ENCODE measurements around the gene GJD2. TPM values are rescaled to one million over a fixed set of nuclear protein-coding genes. Genes with fewer than 3 reads are reported as not detected.

Gene GJD2
- total RNA-seq, 1 experiment from 2014 or later, result not detected

DNA sequence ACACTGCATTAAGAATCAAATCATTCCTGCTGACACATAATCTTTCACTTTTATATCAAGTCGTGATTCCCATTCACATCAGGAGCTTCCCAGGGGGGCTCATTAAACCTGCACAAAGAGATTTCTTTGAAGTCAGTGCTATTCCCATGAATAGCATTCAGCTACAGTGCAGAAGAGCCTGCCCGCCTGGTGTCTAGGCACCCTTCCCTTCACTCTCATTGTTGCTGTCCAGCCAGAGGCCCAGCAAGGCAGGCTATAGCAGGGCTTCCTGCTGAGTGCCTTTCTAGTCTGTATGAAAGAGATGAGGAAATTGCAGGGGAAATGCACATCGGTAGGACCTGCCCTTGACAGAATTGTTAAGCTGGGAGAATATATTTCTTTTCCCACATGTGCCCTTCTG lies 4.5 kb upstream of the GJD2 start:
- H3K4me1 ChIP-seq (ENCODE audit: insufficient read depth, low read length), result 0 out of 2 replicates have a peak, but pooled peaks cover 4% of the 10 kb centered on the region
- peaks cover 14% of the 10 kb centered on the region; the same call in 1 of the 2 replicates for H3K27me3 ChIP-seq (ENCODE audit: insufficient read depth, low read length)
- no peak overlapping the region for H2AK5ac ChIP-seq (ENCODE audit: insufficient read length, low read length)
- Mint-ChIP-seq H3K4me3 (no peak overlapping the region), H3K27ac (no peak overlapping the region), H3K27me3 (ENCODE audit: low read depth) (peaks cover 62% of the 10 kb centered on the region), H3K36me3 (ENCODE audit: insufficient read depth in 1 of 3, low read depth in 3 of 3) (no peaks in the 10 kb centered on the region), H3K9me3 (no peaks in the 10 kb centered on the region), H3K4me1 (peaks cover 16 to 21% of the 10 kb centered on the region in 2 experiments)
- no peak overlapping the region for H4K5ac ChIP-seq (ENCODE audit: insufficient read length, low read depth, low read length)
- H3K9ac ChIP-seq (ENCODE audit: extremely low read depth, insufficient read length, low read length), result no peak overlapping the region
- H3K23ac ChIP-seq (ENCODE audit: insufficient read length, low read depth, low read length), result no peak overlapping the region
- H3K79me1 ChIP-seq (ENCODE audit: insufficient read depth, low read depth, low read length, poor library complexity, severe bottlenecking), result no peaks in the 10 kb centered on the region
- no peak overlapping the region for H2BK120ac ChIP-seq (ENCODE audit: low read depth, low read length, poor library complexity, severe bottlenecking)
- no peak overlapping the region for H3K27ac ChIP-seq (ENCODE audit: insufficient read length, low read depth, low read length)
- no peak overlapping the region for H3K4ac ChIP-seq (ENCODE audit: low read depth, low read length)
- TF ChIP-seq, protein P1, sequence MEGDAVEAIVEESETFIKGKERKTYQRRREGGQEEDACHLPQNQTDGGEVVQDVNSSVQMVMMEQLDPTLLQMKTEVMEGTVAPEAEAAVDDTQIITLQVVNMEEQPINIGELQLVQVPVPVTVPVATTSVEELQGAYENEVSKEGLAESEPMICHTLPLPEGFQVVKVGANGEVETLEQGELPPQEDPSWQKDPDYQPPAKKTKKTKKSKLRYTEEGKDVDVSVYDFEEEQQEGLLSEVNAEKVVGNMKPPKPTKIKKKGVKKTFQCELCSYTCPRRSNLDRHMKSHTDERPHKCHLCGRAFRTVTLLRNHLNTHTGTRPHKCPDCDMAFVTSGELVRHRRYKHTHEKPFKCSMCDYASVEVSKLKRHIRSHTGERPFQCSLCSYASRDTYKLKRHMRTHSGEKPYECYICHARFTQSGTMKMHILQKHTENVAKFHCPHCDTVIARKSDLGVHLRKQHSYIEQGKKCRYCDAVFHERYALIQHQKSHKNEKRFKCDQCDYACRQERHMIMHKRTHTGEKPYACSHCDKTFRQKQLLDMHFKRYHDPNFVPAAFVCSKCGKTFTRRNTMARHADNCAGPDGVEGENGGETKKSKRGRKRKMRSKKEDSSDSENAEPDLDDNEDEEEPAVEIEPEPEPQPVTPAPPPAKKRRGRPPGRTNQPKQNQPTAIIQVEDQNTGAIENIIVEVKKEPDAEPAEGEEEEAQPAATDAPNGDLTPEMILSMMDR (conservative IDR thresholded peaks at IDR 0.05), result no peak
- WGBS (ENCODE audit: extremely low coverage, insufficient read length, low lambda C conversion rate), result no CpG with 5 or more reads among the region's 3 CpGs
- H2BK15ac ChIP-seq (ENCODE audit: low read depth, low read length), result no peak overlapping the region
- H3T11ph ChIP-seq (ENCODE audit: low read length), result no peak overlapping the region
- no peak overlapping the region for H2BK20ac ChIP-seq (ENCODE audit: low read depth, low read length, poor library complexity, severe bottlenecking)
- no peak overlapping the region for H2AFZ ChIP-seq (ENCODE audit: low read length)
- no peak overlapping the region for H3K18ac ChIP-seq (ENCODE audit: insufficient read length, low read depth, low read length)
- H4K91ac ChIP-seq (ENCODE audit: insufficient read length, low read depth, low read length), result no peak overlapping the region
- no peak overlapping the region for H2BK5ac ChIP-seq (ENCODE audit: insufficient read length, low read length)
- H4K20me1 ChIP-seq (ENCODE audit: control insufficient read depth, insufficient read depth, insufficient read length), result no peaks in the 10 kb centered on the region
- no peak overlapping the region for H4K8ac ChIP-seq (replicated peaks; ENCODE audit: insufficient read length, low read depth, low read length)
- H3K79me2 ChIP-seq (ENCODE audit: insufficient read depth, low read length), result no peaks in the 10 kb centered on the region
- no peak overlapping the region for H3K14ac ChIP-seq (ENCODE audit: insufficient read depth, low read length)
- H2BK12ac ChIP-seq (ENCODE audit: insufficient read length, low read depth, low read length), result no peak overlapping the region
- H3K4me2 ChIP-seq (ENCODE audit: insufficient read depth, insufficient read length, low read length), result no peak overlapping the region
- H3K9me3 ChIP-seq (ENCODE audit: control insufficient read depth, low read depth, low read length), result no peaks in the 10 kb centered on the region
- DNase-seq, result no peak
- H3K56ac ChIP-seq (ENCODE audit: insufficient read length, low read depth, low read length), result no peak overlapping the region
- H3K23me2 ChIP-seq (ENCODE audit: insufficient read length, low read depth, low read length, poor library complexity, severe bottlenecking), result peaks cover 11% of the 10 kb centered on the region
